ENCODE data around the gene SETDB1. TPM values are rescaled to one million over a fixed set of nuclear protein-coding genes. Genes with fewer than 3 reads are reported as not detected.
A peak's percentile ranks its signal among the peaks of the same experiment; 100 is the strongest.

Gene SETDB1
- total RNA-seq, 2 experiments from 2014 or later: 58.5 to 59.3 TPM

GRCh38 chr1:150976879-150977694, 50.9 kb downstream of the SETDB1 start:
- ChIA-PET POLR2A (interaction anchor here (0.6 to 1.3 kb wide), 4 partner anchors 13 to 348 kb away, joined by 3 to 4 read pairs (median 4); partner anchors contain the start of genes C1orf56 and ENSA), CTCF (interaction anchor here (0.9 to 12.4 kb wide), 9 partner anchors 9 to 361 kb away, joined by 3 to 164 read pairs (median 7); partner anchors contain the start of genes ENSA and MINDY1)
- H3K27ac Mint-ChIP-seq: peak overlapping the region; percentile 50
- H3K4me1 Mint-ChIP-seq (ENCODE audit: low read depth): peaks cover 60% of the 10 kb centered on the region
- H3K9me3 Mint-ChIP-seq (ENCODE audit: insufficient read depth): no peaks in the 10 kb centered on the region
- peaks cover 12% of the 10 kb centered on the region for H3K36me3 Mint-ChIP-seq (ENCODE audit: low read depth)
- ATAC-seq: no peak
- no peaks in the 10 kb centered on the region for H3K27me3 Mint-ChIP-seq (ENCODE audit: low read depth)
- peak; percentile 72 for DNase-seq
- H3K4me3 Mint-ChIP-seq: peak overlapping the region; percentile 67

GRCh38 chr1:150979092-150980056, 53.2 kb downstream of the SETDB1 start:
- Mint-ChIP-seq H3K4me1 (ENCODE audit: low read depth) (peaks cover 46% of the 10 kb centered on the region), H3K27me3 (ENCODE audit: low read depth) (no peaks in the 10 kb centered on the region), H3K36me3 (ENCODE audit: low read depth) (no peaks in the 10 kb centered on the region), H3K9me3 (ENCODE audit: insufficient read depth) (no peaks in the 10 kb centered on the region), H3K4me3 (peak overlapping the region; percentile 43), H3K27ac (peak overlapping the region; percentile 27)
- POLR2A ChIA-PET: no interaction called here
- peak; percentile 66 for ATAC-seq
- CTCF ChIA-PET: interaction anchor here (0.6 to 12.4 kb wide), 14 partner anchors 8 to 723 kb away, joined by 3 to 164 read pairs (median 3); partner anchors contain the start of genes CTSK, GOLPH3L and MINDY1
- DNase-seq: peak; percentile 93

GRCh38 chr1:150981177-150981804, 55.1 kb downstream of the SETDB1 start:
- Mint-ChIP-seq H3K27me3 (ENCODE audit: low read depth) (no peaks in the 10 kb centered on the region), H3K4me3 (no peak overlapping the region), H3K36me3 (ENCODE audit: low read depth) (no peaks in the 10 kb centered on the region), H3K4me1 (ENCODE audit: low read depth) (peaks cover 36% of the 10 kb centered on the region), H3K9me3 (ENCODE audit: insufficient read depth) (no peaks in the 10 kb centered on the region), H3K27ac (no peak overlapping the region)
- ChIA-PET POLR2A (interaction anchor here (0.7 to 1.1 kb wide), 2 partner anchors 74 to 208 kb away, joined by 3 read pairs; no protein-coding TSS in a partner anchor), CTCF (interaction anchor here (0.7 to 12.4 kb wide), 3 partner anchors 16 to 421 kb away, joined by 3 to 164 read pairs (median 60); partner anchors contain the start of gene MINDY1)
- DNase-seq: no peak
- no peak for ATAC-seq

GRCh38 chr1:150981805-150982712, 55.9 kb downstream of the SETDB1 start, which contains the start of gene ANXA9:
Gene ANXA9 (plus strand): TSS chr1:150982292. CDS start chr1:150983106, 814 bp downstream.
- DNase-seq (no peak), ATAC-seq (no peak)
- H3K27ac Mint-ChIP-seq: no peak within 1 kb of the TSS
- H3K9me3 Mint-ChIP-seq (ENCODE audit: insufficient read depth): no peaks in the 10 kb centered on the region
- H3K4me1 Mint-ChIP-seq (ENCODE audit: low read depth): peaks cover 29% of the 10 kb centered on the region
- no peaks in the 10 kb centered on the region for H3K27me3 Mint-ChIP-seq (ENCODE audit: low read depth)
- no peaks in the 10 kb centered on the region for H3K36me3 Mint-ChIP-seq (ENCODE audit: low read depth)
- H3K4me3 Mint-ChIP-seq: no peak within 1 kb of the TSS
- ChIA-PET CTCF (interaction anchor here (0.7 to 12.4 kb wide), 5 partner anchors 15 to 421 kb away, joined by 3 to 164 read pairs (median 3); partner anchors contain the start of genes C1orf56, GOLPH3L and MINDY1), POLR2A (interaction anchor here (0.7 to 1.1 kb wide), 2 partner anchors 74 to 207 kb away, joined by 3 read pairs; no protein-coding TSS in a partner anchor)

- Mint-ChIP-seq H3K27ac (no peak overlapping the region), H3K4me3 (no peak overlapping the region), H3K9me3 (ENCODE audit: insufficient read depth) (no peaks in the 10 kb centered on the region), H3K36me3 (ENCODE audit: low read depth) (no peaks in the 10 kb centered on the region), H3K27me3 (ENCODE audit: low read depth) (no peaks in the 10 kb centered on the region), H3K4me1 (ENCODE audit: low read depth) (peaks cover 17% of the 10 kb centered on the region)
- DNase-seq (no peak), ATAC-seq (no peak)
- POLR2A ChIA-PET: no interaction called here
- CTCF ChIA-PET: interaction anchor here (2.8 to 12.4 kb wide), 2 partner anchors 9 to 12 kb away, joined by 10 to 164 read pairs; no protein-coding TSS in a partner anchor
Measured at GRCh38 chr1:150985179-150985825, 59.1 kb downstream of the SETDB1 start.

- CTCF ChIA-PET: interaction anchor here (0.6 to 12.4 kb wide), 5 partner anchors 9 to 248 kb away, joined by 3 to 164 read pairs (median 10); partner anchors contain the start of gene MINDY1
- H3K27ac Mint-ChIP-seq: peak overlapping the region; percentile 49
- peaks cover 12% of the 10 kb centered on the region for H3K4me1 Mint-ChIP-seq (ENCODE audit: low read depth)
- H3K4me3 Mint-ChIP-seq: no peak overlapping the region
- peak; percentile 24 for ATAC-seq
- H3K9me3 Mint-ChIP-seq (ENCODE audit: insufficient read depth): no peaks in the 10 kb centered on the region
- POLR2A ChIA-PET: no interaction called here
- no peaks in the 10 kb centered on the region for H3K36me3 Mint-ChIP-seq (ENCODE audit: low read depth)
- no peak for DNase-seq
- no peaks in the 10 kb centered on the region for H3K27me3 Mint-ChIP-seq (ENCODE audit: low read depth)
Measured at GRCh38 chr1:150987924-150988323, 61.8 kb downstream of the SETDB1 start.

GRCh38 chr1:150992626-150993025, 66.5 kb downstream of the SETDB1 start:
- peaks cover 19% of the 10 kb centered on the region for H3K4me1 Mint-ChIP-seq (ENCODE audit: low read depth)
- no peaks in the 10 kb centered on the region for H3K27me3 Mint-ChIP-seq (ENCODE audit: low read depth)
- no peaks in the 10 kb centered on the region for H3K9me3 Mint-ChIP-seq (ENCODE audit: insufficient read depth)
- no peak for DNase-seq
- POLR2A ChIA-PET: no interaction called here
- no peak overlapping the region for H3K4me3 Mint-ChIP-seq
- H3K36me3 Mint-ChIP-seq (ENCODE audit: low read depth): peaks cover 5% of the 10 kb centered on the region
- H3K27ac Mint-ChIP-seq: no peak overlapping the region
- CTCF ChIA-PET: interaction anchor here (10.1 kb wide), 1 partner anchor 9 kb away, joined by 164 read pairs; the partner anchor contains the start of gene ANXA9
- ATAC-seq: no peak

- Mint-ChIP-seq H3K27me3 (ENCODE audit: low read depth) (no peaks in the 10 kb centered on the region), H3K4me1 (ENCODE audit: low read depth) (peaks cover 11% of the 10 kb centered on the region), H3K4me3 (no peak overlapping the region), H3K36me3 (ENCODE audit: low read depth) (peaks cover 10% of the 10 kb centered on the region), H3K27ac (no peak overlapping the region), H3K9me3 (ENCODE audit: insufficient read depth) (no peaks in the 10 kb centered on the region)
- ChIA-PET POLR2A (no interaction called here), CTCF (interaction anchor here (1.0 to 10.1 kb wide), 7 partner anchors 11 to 739 kb away, joined by 3 to 164 read pairs (median 4); partner anchors contain the start of genes ANXA9, GOLPH3L and MINDY1)
- no peak for ATAC-seq
- no peak for DNase-seq
Measured at GRCh38 chr1:150994248-150994647, 68.1 kb downstream of the SETDB1 start.

- no peak for ATAC-seq
- Mint-ChIP-seq H3K27ac (no peak overlapping the region), H3K9me3 (ENCODE audit: insufficient read depth) (no peaks in the 10 kb centered on the region), H3K36me3 (ENCODE audit: low read depth) (peaks cover 15% of the 10 kb centered on the region), H3K4me1 (ENCODE audit: low read depth) (peaks cover 18% of the 10 kb centered on the region), H3K4me3 (no peak overlapping the region), H3K27me3 (ENCODE audit: low read depth) (no peaks in the 10 kb centered on the region)
- DNase-seq: no peak
- ChIA-PET POLR2A (interaction anchor here (0.5 kb wide), 1 partner anchor 149 kb away, joined by 3 read pairs; no protein-coding TSS in a partner anchor), CTCF (interaction anchor here (0.9 to 10.1 kb wide), 24 partner anchors 10 to 741 kb away, joined by 3 to 164 read pairs (median 4); partner anchors contain the start of genes ANXA9, C1orf56, CTSK and CTSS)
Measured at GRCh38 chr1:150995460-150995859, 69.3 kb downstream of the SETDB1 start.

Data from activated CD8-positive, alpha-beta T cell treated with anti-CD3 and anti-CD28 coated beads, Interleukin-2, amount 10 ng/mL, durations not matched to agents 7 days and 5 days (primary cell).